HG03354 (cell line): Measurements from ENCODE around the gene COA3.

Experiments used
- ATAC-seq: cut with Tn5 transposase; IDR thresholded peaks from one replicate; pipeline ENCODE4 v1.9.1; 2021; ENCODE audit warnings: mild to moderate bottlenecking; ENCODE audit not compliant: unreplicated experiment, poor library complexity, severe bottlenecking

The COA3 gene, protein sequence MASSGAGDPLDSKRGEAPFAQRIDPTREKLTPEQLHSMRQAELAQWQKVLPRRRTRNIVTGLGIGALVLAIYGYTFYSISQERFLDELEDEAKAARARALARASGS

DNA sequence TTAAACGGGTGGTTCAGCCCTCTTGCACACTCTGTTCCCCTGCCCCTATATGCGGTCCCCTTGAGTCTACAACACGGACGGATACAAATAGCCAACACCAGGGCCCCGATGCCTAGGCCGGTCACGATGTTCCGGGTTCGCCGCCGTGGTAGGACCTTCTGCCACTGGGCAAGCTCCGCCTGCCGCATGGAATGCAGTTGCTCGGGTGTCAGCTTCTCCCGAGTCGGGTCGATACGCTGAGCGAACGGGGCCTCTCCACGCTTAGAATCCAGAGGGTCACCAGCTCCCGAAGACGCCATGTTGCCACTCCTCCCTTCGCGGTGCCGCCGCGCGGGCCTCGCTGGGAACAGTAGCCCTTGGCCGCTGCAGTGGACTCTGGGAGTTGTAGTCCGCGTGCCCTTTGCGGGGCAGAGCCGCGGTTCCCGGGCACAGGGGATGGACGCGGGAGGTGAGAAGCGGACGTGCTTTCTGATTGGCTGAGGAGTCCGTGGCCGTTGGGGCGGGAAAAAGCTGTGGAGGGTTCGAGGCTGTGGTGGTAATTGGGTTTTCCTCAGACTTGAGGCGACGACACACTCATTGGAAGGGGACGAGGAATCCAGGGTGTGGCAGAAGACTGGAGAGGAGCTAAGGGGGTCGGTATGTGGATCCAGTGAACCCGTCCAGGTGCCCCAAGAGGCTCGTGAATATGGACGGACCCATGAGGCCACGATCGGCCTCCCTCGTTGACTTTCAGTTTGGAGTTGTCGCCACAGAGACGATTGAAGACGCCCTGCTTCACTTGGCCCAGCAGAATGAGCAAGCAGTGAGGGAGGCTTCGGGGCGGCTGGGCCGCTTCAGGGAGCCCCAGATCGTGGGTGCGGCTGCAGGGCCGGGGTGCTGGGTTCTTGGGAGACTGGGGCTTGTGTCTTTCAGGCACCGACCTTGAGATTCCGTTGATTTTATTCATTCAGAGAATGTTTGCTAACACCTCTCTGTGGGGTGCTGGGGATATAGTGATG is at the start of gene COA3, which contains the start of gene CNTD1:
Gene COA3 (minus strand): TSS at position 322 of the 998 bp plus-strand sequence. CDS start 23 bp downstream, at position 299.
Gene CNTD1 (plus strand): TSS at position 479 of the 998 bp plus-strand sequence. CDS start 207 bp downstream, at position 686.
- peak; percentile 76 for ATAC-seq

DNA sequence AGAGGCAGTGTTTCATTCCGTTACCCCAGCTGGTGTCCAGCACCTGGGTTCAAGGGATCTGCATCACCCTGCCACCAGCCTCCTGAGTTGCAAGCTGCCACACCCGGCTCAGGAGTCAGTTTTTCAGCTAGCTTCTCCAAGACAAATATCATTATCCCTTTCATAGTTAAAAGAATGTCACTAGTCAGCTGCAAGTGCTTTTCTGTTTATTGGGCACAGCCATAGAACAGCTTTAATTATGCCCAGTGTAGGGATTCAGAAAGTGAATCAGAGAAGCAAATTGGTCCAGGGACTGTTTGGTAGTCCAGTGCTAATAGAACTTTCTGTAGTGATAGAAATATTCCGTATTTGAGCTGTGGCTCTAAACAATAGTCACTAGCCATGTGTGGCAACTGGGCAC is 49.6 kb upstream of the COA3 start:
- ATAC-seq = no peak

DNA sequence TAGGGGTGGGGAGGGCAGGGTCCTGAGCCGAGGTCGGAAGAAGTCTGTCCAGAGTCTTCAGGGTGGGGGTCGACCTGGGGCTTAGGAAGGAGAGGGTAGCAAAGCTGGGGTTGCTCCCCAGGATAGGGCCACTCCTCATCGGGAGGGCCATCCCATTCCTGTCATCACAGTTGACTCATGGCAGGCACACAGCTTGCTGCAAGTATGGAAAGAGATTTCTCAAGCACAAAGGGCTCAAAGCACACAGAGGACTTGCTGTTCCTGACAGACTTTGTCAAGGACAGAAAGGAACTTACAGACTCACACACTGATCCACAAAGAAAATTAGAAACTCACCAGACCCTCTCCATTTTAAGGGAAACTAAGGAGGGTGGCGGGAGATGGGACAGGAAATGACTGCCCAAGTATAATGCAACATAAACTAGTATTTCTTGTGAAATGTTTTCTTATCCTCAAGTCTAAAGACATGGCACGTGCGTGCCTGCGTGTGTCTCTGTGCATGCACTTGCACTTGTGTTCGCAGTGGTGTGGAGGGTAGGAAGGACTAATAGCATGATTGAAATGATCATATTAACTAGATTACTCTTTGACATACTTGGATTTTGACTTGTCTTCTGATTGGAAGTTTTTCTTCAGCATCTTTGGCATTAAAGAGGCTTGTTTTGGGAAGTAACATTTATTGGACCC is 48.2 kb upstream of the COA3 start:
- ATAC-seq = no peak

DNA sequence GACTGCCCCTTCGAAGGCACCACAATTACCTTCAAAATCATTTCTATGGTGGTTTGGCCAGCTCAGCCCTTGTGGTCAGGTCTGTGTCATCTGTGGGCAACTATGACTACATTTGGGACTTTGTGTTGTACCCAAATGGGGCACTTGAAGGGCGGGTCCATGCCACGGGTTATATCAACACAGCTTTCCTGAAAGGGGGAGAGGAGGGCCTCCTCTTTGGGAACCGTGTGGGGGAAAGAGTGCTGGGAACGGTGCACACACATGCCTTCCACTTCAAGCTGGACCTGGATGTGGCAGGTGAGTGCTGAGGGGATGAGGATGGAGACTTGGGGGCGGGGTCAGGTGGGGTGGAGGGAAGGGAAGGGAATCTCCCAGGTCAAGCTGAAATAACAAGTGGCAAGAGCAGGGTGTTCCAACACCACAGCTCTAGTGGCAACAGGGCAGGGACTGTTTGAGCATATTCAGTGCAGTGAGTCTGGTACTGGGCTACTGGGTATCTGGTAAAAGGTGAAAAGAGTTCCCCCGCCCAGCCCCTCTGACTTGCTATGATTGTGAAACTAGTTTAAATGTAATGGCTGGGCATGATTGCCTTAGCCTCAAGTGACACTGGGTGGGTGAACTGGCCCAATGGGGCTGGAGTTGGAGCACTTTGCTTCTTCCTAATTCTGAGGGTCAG is 47.6 kb upstream of the COA3 start:
- ATAC-seq = no peak

DNA sequence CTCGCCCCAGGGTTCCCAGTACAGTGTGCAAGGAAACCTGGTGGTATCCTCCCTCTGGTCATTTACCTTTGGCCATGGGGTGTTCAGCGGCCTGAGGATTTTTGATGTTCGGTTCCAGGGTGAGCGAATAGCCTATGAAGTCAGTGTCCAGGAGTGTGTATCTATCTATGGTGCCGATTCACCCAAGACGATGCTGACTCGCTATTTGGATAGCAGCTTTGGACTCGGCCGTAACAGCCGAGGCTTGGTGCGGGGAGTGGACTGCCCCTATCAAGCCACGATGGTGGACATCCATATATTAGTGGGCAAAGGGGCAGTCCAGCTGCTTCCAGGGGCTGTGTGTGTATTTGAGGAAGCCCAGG is 47.0 kb upstream of the COA3 start:
- no peak for ATAC-seq

DNA sequence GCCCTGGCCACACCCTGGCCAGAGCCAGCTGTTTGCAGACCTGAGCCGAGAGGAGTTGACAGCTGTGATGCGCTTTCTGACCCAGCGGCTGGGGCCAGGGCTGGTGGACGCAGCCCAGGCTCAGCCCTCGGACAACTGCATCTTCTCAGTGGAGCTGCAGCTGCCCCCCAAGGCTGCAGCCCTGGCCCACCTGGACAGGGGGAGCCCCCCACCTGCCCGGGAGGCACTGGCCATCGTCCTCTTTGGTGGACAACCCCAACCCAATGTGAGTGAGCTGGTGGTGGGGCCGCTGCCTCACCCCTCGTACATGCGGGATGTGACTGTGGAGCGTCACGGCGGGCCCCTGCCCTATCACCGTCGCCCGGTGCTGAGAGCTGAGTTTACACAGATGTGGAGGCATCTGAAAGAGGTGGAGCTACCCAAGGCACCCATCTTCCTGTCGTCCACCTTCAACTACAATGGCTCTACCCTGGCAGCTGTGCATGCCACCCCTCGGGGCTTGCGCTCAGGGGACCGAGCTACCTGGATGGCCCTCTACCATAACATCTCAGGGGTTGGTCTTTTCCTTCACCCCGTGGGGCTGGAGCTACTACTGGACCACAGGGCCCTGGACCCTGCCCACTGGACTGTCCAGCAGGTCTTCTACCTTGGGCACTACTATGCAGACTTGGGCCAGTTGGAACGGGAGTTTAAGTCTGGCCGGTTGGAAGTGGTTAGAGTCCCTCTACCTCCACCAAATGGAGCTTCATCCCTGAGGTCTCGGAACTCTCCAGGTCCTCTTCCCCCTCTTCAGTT is 46.5 kb upstream of the COA3 start:
- no peak for ATAC-seq

DNA sequence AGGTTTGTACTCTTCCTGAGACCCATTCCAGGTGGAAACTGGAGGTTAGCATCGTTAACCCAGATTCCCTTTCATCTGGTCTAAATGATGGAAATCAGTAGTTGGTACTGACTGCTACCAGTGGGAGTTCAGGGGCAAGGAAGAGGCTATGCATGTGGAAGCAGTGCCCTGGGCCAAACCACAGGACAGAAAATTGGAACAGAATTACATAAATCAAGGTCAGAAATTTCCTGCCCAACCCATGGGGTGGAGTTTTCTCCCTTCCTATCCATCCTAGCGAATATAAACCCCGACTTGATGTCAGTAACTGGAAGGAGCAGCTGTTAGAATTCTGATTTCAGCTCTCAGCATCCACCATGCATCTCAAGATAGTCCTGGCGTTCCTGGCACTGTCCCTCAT is 45.8 kb upstream of the COA3 start, which contains the start of gene AOC2:
Gene AOC2 (plus strand): TSS at position 310 of the 400 bp plus-strand sequence. CDS start 47 bp downstream, at position 357.
- ATAC-seq = no peak

DNA sequence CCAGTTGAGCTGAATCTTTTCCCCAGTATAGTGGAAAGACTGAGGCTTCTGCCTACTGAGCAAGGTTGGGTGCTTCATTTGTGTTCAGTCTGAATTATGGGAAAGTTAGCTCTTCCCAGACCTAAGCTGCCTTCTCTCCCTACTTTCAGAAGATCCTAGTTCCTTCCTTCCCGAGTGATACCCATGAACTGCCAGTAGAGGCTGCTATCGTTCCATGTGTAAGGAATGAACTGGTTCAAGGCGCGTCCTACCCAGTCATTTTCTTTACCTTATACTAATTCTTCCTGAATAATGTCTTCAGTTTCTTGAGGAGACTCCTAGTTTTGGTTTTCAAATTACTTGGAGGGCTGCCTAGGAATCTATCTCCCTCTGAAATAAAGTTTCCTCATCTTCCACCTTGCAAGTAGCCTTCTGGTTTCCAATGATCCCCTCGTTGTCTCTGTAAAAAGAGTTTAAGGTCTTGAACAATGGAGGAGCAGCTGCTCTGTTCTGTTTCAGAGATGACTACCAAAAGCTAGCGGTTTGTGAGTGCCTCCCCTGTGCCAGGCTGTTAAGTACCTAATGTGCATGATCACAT is 44.9 kb upstream of the COA3 start:
- ATAC-seq = no peak

DNA sequence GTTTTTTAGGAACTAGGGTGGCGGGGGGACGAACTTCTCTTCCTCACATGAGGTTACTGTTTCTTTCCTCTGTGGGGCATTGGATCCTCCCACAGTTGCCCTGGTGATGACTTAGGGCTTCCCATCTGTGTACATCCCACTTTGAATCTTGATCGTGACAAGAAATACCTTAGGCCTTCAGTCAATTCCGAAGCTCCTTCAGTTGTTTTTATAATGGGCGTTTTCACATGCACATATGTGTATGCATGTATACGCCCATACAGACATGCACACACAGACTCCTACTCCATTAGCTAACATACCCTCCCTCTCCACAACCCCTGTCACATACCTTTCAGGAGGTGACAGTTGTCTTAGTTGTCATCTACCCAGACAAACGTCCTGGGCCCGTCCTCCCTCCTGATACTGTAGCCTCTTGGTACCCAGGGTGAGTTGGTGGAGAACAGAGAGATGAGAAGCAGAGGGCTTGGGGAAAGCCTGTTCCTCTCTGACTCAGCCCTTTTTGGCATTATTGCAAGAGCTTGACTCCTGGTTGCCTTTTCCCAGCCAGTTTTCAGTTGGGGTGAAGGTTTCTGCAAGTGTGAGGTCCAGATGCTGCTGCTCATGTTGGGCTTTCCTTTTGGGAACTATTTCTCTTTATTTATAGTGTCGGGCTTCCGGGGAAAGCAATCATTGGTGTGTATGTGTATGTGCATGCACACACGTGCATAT is 43.6 kb upstream of the COA3 start:
- ATAC-seq = no peak

DNA sequence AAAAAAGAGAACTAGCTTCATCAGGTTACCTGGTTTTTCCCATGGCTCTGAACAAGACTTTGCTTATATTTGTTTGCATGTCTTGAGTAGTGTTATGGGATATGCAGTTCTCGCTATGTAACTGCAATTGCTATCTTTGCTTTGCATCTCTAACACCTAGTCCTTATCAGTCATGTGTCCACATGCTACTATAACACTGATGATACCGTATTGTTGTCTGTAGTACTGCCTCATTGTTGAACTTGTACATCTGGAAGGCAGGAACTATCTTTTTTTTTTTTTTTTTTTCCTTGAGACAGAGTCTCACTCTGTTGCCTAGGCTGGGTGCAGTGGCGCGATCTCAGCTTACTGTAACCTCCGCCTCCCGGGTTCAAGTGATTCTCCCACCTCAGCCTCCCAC is 37.2 kb upstream of the COA3 start:
- ATAC-seq = no peak

DNA sequence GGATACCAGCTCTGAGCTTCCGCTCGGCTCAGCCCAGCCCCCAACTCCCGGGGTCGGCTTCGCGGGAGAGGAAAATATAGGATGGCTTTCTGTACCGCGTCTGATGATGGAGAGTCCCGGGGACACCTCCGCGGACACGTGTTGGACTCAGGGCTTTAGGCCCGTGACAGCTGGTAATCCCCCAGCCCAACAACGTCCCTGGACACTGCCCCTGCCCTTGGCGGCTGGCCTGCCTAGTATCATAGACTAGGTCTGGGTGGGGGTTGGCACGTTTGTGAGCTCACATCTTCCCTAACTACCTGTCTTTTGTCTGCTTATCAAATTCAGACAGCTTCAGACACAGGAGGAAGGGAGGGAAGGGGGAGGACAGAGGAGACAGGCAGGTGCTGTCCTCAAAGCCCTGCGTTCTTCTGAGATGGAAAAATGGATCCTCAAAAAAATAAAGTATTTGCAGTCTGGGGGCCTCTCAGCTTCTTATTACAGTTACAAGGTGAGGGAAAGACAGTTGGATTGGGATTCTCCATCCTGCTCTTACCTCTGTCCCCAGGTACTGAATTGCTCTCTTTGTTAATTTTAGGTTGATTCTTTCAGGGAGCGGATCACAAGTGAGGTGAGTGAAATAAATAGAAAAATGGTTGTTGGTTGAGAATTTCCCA is 35.4 kb upstream of the COA3 start:
- ATAC-seq = peak; percentile 22

DNA sequence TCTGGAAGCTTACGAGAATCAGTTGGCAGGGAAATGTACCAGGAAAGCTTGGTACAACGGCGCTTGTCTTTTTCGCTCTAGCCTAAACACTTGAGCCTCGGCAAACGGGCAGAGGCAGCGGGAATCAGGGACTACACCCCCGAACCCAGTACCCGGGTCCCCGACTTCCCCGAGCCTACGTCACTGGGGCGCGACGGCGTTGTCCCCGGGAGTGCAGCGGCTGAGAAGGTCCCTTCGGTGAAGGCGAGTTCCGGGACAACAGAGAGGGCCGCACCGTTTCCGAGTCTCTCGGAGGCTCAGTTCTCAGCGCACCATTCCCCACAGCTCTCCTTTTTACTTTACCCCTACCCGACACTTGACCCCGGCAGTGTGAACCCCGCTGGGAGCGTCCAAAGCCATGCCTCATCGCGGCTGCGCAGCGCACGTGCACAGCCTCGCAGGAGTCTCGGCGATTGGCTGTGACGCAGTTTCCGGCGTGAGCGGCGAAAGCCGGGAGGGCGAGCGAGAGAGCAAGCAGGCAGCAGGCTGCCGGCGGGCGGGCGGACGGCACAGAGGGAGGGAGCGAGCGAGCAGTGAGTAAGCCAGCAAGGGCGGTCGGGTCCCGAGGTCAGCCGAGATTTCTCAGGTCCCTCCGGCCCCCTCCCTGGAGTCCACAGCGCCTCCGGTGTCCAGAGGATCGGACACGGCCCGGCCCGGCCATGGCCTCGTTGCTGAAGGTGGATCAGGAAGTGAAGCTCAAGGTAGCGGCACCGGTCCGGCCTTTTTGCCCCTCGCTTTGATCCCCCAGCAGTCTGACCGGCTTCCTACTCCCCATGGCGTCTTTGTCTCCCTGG is 34.6 kb upstream of the COA3 start, which contains the start of gene PSME3:
Gene PSME3 (plus strand): TSS at position 464 of the 833 bp plus-strand sequence. CDS start 235 bp downstream, at position 699.
- peak; percentile 90 for ATAC-seq

DNA sequence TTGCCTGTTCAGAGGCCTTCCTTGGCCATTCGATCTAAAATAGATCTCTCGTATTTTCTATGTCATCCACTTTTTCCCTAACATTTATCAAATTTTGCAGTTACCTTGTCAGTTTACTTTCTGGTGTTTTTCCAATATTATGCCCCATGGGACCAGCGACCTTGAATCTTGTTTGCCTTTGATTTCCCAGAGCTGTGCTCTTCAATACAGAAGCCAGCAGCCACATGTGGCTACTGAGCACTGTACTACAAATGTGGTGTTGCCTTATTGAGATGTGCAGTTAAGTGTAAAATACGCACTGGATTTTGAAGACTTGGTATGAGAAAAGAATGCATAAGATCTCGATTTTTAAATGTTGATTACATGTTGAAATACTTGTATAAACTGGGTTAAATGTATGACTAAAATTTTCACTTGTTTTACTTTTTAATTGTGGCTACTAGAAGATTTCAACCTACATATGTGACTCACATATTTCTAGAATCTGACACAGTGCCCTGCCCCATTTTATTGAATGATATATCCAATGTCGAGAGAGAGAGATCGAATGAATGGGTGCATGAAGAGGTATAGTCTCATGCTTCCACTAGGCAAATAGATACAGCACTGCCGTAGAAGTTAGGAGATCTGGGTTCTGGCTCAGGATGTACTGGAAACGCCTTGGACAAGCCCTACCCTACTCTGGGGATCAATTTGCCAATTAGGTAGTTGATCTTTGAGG is 33.9 kb upstream of the COA3 start:
- ATAC-seq = peak; percentile 5

DNA sequence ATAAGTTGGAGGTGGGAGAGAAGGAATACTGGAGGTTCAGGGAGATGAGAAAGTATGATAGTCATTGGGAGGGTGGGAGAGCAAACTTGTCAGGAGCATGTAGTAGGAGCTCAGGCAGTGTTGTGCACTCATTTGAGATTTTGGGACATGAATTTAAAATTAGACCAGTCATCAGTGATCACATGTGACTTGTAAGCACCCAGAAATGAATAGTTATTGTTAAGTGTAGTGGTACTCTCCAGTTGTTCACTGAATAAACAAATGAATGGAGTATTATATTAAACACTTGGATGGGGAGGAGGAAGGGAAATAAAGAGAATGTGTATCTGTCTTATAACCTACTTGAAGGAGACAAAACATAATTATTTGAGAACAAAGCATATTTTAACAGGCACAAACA is 32.5 kb upstream of the COA3 start:
- ATAC-seq = no peak

DNA sequence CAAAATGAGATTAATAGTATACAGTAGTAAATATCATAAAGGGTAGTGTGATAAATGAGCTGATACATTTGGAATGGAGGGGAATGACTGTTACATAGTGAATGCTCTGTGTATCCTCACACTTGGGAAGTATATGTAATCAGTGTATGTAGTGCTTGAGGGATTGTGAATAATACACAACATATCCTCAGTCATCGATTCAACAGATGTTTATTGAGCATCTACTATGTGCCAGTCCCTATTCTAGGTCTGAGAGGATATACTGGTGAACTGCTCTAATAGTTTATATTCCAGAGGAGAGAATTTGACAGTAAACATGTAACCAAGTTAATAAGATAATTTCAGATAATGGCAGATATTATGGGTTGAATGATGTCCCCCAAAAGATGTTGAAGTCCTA is 29.0 kb upstream of the COA3 start:
- no peak for ATAC-seq

DNA sequence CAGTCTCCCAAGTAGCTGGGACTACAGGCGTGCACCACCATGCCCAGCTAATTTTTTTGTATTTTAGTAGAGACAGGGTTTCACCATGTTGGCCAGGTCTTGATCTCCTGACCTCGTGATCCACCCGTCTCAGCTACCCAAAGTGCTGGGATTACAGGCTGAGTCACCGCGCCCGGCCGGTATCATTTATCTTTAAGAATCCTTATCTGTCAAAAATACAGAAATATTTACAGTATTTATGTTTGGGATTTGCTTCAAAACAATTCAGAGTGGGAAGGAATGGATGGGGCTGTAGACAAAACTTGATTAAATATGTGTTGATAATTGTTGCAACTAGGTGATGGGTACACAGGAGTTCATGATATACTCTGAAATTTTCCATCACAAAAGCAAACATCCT is 22.7 kb upstream of the COA3 start:
- ATAC-seq = no peak
